ENCODE results near the gene FMO1. TPM values are rescaled to one million over a fixed set of nuclear protein-coding genes. Genes with fewer than 3 reads are reported as not detected.
"Not testable (repeated sequence)": the region's sequence is repeated elsewhere in the genome, so short reads cannot be mapped to it uniquely, and the experiment has no call there.

Gene FMO1, protein sequence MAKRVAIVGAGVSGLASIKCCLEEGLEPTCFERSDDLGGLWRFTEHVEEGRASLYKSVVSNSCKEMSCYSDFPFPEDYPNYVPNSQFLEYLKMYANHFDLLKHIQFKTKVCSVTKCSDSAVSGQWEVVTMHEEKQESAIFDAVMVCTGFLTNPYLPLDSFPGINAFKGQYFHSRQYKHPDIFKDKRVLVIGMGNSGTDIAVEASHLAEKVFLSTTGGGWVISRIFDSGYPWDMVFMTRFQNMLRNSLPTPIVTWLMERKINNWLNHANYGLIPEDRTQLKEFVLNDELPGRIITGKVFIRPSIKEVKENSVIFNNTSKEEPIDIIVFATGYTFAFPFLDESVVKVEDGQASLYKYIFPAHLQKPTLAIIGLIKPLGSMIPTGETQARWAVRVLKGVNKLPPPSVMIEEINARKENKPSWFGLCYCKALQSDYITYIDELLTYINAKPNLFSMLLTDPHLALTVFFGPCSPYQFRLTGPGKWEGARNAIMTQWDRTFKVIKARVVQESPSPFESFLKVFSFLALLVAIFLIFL
- not detected in 2 replicates for total RNA-seq (2014; rRNA removed; shearing (Covaris generic))
- not detected in 2 replicates for polyA plus RNA-seq (2014; cell fraction: nucleus; rRNA removed)

DNA sequence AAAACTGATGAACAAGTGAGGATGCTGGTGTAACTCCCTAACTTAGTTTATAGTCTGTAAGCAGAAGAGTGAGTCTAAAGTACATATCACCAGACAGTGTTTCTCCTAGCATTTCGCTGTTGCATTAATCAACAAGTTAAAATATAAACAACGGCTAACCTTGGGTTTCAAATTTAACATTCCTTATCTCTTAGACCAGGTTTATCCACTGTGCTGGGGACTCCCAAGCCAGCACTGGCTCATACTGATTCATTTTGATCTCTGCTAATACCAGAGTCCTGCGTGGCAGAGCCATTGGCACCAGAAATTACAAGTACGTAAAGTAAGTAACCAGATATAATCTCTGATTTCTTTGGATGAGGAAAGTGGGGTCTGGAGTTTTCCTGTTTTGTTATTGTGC is at the start of gene FMO1:
TSS of gene FMO1 (plus strand) at position 193 of the 400 bp plus-strand sequence. CDS start 9,594 bp downstream, outside the sequence.
- DNase-seq (ENCODE audit: extremely low read depth, low read depth) = no peak

DNA sequence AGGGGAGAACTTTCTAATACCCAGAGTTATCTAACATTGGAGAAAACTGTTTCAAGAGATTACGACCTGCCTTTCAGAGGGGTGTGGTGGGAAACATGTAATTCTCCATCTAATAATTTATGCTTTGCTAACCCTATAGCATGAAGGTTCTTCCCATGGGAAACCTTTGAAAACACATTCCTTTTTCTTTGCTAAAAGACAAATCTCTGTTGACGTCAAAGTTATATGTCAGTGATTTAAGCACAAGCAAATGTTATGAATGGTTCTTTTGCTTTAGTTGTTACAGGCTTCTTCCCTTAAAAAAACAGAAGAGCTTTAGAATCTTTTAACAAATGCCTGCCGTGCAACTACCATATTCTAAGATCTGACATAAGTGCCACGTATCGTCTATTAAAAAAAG is 44.0 kb upstream of the FMO1 start:
- no peak for DNase-seq (ENCODE audit: extremely low read depth, low read depth)

DNA sequence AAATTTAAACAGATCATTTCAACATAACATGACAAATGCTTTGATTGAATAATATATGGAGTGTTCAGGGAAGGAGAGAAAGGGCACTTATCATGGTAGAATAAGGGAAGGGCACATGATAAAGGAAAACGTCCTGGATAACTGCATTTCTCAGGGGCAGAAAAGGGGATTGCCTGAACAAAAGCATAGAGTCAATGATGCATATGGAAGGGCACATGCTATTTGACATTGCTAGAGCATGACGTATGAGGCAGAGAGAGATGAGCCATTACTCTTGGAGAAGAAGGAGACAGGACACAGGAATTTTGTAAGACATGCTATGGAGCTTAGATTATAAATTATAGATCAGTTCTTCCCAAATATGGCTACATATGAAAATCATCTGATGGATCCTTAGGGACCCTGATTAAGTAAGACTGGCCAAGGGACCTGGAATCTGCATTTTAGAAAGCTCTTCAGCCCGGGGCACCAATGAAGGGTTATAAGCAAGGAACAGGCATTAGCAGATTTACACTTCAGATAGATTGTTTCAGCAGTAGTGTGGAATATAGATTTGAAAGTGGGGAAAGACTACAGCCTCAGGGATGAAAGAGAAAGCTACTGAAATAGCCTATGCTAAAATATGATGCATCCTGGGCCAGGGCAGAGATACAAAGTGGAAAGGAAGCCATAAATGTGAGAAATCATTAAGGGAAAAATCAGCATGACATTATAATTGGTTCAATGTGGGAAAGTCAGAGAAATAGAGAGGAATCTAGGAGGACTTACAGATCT is 41.9 kb upstream of the FMO1 start:
- no peak for DNase-seq (ENCODE audit: extremely low read depth, low read depth)

- DNase-seq (ENCODE audit: extremely low read depth, low read depth) = no peak
Measured at GRCh38 chr1:171206978-171207355, 41.3 kb upstream of the FMO1 start.

DNA sequence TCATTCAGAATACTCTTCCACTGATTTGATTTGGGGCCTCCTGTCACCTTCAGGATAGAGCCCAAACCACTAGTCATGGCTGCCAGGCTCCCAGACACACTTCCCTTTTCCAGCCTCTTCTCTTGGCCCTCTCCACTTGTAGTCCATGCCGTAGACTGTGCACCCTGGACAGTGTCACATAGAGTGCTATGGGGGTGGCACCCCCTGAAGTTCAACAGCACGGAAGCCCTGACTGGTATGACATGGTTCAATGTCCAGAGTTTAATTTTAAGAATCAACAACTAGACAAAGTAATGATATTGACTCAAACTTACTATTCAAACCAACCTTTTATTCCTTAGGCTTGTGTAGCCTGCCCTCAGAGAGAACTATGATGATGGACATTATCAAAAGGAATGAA is 40.9 kb upstream of the FMO1 start:
- no peak for DNase-seq (ENCODE audit: extremely low read depth, low read depth)

DNA sequence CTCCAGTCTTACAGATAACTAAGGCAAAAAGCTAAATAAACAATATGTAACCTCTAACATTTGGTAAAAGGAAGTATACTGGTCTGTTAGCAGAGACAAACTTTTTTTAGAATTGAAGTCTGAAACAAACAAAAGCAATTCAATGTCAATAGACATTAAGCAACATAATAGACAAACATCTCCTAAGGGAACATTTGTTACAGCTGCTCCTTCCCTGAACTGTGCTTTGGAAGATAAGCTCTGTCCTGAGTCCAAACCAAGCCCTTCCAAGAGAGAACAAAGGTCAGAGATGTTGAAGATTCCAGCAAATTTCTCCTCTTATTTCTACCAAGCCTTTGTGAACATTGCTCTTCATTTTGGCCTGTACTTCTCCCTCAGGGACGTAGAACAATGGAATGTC is 37.9 kb upstream of the FMO1 start:
- no peak for DNase-seq (ENCODE audit: extremely low read depth, low read depth)

DNA sequence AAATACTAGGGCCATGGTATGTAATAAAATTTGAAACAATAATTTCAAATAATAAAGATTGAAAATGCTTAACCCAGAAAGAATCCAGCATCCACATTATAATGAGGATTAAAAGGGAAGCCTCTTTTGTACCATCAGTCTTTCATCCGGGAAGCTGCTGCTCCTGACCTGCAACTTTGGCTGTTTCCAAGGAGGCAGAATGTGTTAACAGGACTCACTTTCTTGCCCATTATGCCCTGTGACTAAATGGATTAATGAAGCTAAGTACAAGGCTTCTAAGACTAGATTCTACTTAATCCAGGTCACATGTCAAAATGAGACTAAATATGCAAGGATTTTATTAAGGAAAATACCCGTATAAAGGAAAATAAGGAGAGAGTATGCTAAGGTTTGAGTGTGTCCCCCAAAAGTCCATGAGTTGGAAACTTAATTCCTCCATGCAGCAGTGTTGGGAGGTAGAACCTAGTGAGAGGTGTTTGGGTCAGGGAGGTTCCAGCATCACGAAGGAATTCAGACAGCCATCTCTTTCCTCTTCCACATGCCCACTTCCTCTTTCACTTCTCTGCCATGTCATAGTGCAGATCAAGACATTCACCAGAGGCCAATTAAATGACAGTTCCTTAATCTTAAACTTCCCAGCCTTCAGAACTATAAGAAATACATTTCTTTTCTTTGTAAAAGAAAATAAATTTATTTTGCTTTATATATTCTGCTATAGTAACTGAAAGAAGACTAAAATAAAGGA is 35.5 kb upstream of the FMO1 start:
- no peak for DNase-seq (ENCODE audit: extremely low read depth, low read depth)

DNA sequence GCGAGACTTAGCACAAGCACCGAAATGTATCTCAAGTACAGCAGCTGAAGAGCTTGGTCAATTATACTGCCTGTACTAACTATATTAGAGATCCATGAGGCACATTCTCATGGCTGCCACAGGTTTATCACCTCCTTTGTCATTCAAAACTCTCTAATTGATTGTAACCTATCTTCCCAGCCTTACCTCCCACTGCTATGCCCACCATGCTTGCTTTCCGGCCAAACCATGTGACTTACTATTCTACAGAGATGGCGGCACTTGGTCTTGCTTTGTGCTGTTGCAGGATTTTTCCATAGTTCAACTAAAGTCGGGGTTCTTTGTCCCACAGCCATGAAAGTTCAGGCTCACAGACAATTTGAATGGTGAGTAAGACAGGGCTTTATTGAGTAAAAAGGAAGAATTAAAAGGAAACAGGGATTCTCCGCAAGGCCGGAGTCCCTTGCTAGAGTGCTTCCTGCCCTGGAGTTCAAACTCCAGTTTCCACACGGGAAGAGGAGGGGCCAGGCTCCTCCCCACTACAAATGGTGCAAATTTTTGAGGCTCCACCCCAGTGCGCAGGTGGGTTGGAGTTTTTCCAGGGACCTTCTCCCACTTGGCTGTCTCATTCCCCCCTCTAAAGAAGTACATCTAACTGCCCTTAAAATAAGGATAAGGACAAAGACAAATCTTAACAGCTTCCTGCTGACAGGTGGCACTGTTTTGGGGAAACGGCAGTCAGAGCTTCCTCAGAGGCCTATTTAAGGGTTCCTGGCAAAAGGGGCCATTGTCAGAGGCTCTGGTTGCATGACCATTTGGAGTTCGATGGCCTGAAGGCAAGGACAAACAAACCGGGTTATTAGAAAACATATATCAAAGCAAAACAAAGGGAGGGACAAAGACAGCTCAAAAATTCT is 34.5 kb upstream of the FMO1 start:
- no peak for DNase-seq (ENCODE audit: extremely low read depth, low read depth)

- DNase-seq (ENCODE audit: extremely low read depth, low read depth) = no peak
Measured at GRCh38 chr1:171217658-171218443, 30.4 kb upstream of the FMO1 start.

DNA sequence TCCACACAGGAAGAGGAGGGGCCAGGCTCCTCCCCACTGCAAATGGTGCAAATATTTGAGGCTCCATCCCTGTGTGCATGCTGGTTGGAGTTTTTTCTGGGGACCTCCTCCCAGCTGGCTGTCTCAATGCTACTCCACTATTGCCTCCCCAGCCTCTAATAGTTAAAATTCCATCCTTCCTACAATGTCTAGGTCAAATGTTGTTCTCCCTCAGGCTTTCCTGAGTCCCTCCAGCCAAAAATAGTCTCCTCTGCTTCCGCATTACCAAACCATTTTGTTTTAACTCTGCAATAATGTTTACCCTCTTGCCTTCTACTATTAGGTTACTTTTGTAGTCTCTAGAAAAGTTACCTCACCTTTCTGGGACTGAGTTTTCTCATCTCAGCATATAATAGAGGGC is 29.6 kb upstream of the FMO1 start:
- no peak for DNase-seq (ENCODE audit: extremely low read depth, low read depth)

DNA sequence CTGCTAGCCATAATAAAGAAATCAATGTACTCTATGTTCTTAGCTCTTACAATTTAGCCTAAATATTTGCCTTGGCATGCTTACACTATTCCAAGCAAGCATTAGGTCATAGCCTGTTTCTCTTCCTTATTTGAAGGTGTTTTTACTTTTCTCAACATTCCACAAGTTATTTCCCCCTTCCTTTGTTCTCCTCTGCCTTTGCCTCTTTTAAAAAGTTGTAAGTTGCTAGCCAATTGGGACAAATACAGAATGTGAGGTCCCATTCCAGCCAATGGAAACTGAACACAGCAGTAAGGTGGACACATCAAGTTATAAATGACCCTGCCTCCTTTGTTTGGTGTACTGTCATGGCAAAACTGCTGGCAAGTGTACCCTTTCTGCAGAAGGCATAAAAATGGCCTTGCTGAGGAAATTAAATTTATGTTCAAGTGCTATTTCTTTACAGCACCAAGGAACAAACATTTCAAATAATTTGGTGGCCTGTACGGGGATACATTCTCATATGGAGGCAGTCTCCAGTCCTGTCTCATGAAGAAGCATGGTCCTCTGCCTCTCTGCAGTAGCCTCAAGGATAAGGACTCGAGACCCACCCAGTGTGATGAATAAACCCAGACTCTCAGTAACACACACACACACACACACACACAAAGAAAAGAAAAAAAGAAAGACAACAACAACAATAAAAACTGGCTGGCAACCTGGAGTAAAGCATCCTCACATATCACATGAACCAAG is 28.8 kb upstream of the FMO1 start:
- no peak for DNase-seq (ENCODE audit: extremely low read depth, low read depth)

GRCh38 chr1:171220081-171220420 is 28.2 kb upstream of the FMO1 start:
- no peak for DNase-seq (ENCODE audit: extremely low read depth, low read depth)

DNA sequence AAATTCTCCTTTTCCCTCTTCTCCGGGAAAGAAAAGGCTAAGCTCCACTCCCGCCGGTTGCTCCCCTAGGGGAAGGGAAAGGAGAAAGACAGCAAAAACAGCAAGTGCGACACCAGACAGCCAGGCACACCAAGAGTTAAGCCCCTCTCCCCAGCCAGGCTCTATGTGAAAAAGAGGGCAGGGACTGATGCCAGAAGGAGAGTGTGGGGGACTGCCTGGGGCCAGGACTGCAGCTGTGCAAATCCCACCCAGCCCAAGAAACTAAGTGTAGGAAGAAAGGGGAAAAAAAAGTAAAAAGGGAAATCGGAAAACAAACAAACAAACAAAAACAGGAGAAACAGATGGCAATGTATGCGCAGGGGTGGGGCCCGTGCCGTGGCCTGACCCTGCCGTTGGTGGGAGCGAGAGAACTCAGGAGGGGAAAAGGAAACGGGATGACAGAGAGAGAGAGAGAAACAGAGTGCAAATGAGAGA is 27.7 kb upstream of the FMO1 start:
- no peak for DNase-seq (ENCODE audit: extremely low read depth, low read depth)

DNA sequence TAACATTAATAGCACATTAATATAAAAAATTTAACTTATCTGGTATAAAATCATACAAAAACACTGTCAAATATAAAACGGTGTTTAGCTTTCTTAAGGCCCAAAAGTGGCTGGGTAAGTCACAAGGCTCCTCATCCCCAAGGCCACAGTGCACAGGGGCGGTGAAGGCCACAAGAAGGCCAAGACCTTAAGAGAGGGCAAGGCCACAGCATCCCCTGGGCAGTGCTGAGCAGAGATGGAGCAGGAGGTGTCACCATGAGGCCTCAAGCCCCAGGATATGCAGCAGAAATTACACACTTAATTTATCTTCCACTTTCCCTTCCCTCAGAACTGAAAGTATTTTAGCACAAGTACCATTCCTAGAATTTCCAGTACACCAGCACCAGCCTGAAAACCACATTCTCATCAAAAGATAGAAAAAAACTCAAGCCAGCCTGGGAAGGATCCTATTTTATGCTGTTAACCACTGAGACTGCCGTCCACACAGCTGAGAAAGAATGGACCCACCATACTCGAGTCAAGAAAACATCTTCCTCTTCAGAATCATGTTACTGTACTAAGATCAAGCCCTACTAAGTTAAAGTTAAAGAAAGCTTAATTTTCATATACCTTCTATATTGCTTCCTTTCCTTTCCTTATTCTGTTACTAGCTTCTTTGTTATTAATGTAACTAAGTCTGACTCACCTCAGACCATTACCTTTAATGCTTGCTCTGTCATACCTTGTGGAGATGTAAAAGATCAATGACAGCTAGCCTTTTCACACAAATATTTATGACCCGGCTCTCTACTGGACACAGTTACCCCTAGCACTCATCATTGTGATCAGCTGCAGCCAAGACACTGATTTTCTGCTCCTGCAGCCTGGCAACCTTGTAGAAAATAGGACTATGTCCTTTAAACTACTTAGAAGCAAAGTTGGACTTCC is 26.4 kb upstream of the FMO1 start:
- DNase-seq (ENCODE audit: extremely low read depth, low read depth) = no peak

DNA sequence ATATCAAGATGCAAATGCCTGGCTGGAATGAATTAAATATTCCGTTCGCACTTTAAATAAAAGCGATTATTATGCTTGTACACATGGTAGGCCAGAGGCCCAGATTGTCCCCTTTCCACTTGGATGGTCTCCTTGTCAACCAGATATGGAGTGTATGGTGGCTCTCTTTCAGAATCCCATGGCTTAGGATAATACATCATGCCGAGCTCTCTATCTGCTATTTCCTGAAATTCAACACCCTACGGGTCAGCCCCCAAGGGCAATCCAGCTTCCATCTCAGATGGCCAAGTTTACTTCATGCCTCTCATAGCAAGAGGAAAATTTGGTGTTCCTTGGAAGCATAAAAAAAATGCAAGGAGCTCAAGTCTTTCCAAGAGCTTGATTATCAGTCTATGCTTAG is 25.4 kb upstream of the FMO1 start:
- DNase-seq (ENCODE audit: extremely low read depth, low read depth) = no peak

DNA sequence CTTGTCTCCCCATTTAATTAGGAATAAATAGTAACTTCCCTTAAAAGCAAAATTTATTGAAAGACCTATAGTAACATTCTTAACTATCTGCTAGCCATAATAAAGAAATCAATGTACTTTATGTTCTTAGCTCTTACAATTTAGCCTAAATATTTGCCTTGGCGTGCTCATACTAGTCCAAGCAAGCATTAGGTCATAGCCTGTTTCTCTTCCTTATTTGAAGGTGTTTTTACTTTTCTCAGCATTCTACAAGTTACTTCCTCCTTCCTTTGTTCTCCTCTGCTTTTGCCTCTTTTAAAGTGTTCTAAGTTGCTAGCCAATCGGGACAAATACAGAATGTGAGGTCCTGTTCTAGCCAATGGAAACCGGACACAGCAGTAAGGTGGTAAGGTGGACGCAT is 24.0 kb upstream of the FMO1 start:
- not testable (repeated sequence) for DNase-seq (ENCODE audit: extremely low read depth, low read depth)

DNA sequence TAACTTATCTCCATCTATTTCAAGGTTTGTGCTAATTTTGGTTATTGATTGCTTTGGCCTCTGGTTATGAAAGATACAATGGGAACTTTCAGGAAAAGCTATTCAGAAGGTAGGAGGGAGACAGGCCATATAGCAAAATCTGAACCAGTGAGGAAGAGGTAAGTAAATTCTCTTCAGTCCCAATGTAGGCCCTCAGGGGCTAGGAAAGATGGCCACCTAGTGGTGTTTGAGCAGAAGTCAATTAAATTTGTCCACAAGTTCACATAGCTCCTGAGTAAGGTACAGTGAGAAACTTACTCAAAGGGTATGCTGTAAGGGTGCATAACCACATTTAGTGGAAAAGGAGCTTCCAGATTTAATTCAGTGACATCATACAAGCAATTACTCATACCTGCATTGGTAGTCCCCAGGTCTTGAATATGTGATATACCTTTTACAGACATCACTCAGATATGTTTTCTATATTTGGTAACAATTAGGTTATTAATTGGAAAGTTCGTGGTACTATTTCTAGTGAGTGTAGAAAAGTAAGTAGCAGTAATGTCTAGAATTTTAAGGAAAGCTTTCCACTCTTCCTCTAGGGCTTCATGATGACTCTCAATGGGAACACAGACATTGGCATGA is 21.4 kb upstream of the FMO1 start:
- DNase-seq (ENCODE audit: extremely low read depth, low read depth) = peak; percentile 61
